OCI-LY3 (cell line): ENCODE data around the gene KIF1B.

ENCODE experiments used
- CTCF ChIP-seq: fragments of 200-600, 300-600 bp; sonication (generic); IDR thresholded peaks from 2 replicates; pipeline ENCODE4 v1.5.1; 2014; ENCODE audit warnings: antibody characterized with exemption, low read length, low read depth
- EZH2phosphoT487 ChIP-seq: fragments of 200-600 bp; shearing (Covaris generic); IDR thresholded peaks from 2 replicates; pipeline ENCODE4 v1.6.1; 2018; ENCODE audit warnings: antibody characterized with exemption, mixed run types, low read depth

DNA sequence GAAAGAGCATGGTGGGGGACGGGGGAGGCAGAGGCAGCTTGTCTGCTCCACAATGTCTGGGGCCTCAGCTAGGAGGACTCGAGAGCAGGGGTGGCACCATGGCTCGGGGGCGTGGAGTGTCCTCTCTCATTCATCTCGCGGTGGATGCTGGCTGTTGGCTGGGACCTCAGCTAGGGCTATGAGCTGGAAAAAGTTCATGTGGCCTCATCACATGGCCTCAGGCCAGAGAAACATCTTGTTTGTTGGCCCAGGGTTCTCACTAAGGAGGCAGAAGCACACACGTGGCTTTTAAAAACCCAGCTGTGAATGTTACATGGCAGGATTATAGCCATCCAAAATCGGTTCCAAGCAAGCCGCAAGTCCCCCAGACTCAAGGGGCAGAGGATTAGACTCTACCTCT, 213.7 kb downstream of the KIF1B start:
- no peak for TF ChIP-seq CTCF
- TF ChIP-seq EZH2phosphoT487: no peak
